ENCODE results near the gene GRIA1. TPM values are rescaled to one million over a fixed set of nuclear protein-coding genes. Genes with fewer than 3 reads are reported as not detected.

The GRIA1 gene
- total RNA-seq, 1 donor from 2014 or later: not detected

DNA sequence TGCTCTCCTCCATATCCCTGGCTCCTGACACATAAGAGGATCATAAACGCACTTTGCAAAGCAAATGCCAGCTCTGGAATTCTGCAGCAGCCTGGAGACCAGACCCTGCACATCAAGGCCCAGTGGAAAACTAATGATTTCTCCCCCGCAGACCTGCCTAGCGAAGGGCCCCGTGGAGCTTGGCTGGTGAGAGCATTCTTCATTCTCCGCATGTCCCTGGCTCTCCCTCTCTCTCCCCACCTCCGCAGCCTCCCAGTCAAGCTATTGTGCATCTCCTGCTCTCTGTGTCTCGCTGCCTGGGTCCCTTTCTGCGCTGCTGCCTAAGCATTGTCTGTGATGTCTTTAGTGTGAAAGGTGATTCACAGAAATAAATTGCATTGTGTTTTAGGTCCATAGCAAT lies 46.7 kb downstream of the GRIA1 start:
- intact Hi-C loops (cut with DNase I): no loop called here
- no peak for DNase-seq (ENCODE audit: missing footprints)
- ATAC-seq: no peak

DNA sequence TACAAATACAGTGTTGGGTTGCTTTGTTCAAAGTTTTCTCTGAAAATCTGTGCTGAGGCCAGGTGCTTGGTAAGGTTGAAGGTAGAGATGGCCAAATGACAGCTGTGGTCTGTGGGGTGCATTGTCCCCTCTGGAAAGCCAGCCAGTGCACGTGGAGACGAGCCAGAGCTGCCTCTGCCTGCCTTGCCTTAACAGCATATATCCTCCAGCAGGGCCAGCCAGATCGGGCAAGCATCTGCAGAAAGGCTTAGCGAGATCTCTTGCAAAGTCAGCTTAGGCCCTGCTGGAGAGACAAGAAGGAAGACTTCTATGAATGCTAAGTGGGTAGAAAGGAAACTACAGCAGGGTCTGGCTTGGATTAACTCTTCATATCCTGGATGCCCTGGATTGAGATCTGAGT lies 49.5 kb downstream of the GRIA1 start:
- intact Hi-C loops (cut with DNase I): no loop called here
- DNase-seq (ENCODE audit: missing footprints): no peak
- no peak for ATAC-seq

DNA sequence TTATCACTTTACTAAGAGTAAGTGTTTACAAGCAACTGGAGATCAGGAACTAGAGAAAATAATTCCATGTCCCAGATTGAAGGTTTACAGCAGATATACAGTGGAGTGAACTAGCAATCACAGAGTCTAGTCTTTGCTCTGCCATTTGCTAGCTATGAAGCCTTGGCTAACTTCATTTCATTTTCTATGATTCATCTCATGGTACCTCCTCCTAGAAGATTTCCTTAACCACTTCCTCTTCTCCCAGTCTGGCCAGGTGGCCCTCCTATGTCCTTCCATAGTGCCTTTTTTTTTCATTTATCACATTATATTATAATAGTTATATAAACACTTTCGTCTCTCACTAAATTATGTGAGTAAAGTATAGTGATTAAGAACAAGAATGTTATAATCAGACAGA lies 52.1 kb downstream of the GRIA1 start:
- DNase-seq (ENCODE audit: missing footprints) (no peak), ATAC-seq (no peak)
- intact Hi-C loops (cut with DNase I): no loop called here

DNA sequence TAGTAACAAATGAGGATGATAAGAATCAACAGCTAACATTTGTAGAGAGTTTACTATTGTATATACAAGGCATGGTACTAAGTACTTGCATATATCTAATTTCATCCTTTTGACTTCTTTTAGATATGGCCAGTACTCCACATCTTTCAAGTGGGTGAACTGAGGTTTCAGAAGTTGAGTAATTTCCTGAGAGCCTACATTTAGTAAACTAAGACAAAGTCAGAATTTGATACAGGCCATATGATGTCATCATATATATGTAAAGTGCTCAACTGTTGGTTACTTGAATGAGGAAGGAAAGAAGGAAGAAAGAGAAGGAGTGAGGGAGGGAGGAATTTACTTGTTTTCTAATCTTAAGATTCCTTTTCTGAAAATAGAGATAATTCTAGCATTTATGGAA lies 52.8 kb downstream of the GRIA1 start:
- ATAC-seq: no peak
- intact Hi-C loops (cut with DNase I): no loop called here
- DNase-seq (ENCODE audit: missing footprints): no peak

DNA sequence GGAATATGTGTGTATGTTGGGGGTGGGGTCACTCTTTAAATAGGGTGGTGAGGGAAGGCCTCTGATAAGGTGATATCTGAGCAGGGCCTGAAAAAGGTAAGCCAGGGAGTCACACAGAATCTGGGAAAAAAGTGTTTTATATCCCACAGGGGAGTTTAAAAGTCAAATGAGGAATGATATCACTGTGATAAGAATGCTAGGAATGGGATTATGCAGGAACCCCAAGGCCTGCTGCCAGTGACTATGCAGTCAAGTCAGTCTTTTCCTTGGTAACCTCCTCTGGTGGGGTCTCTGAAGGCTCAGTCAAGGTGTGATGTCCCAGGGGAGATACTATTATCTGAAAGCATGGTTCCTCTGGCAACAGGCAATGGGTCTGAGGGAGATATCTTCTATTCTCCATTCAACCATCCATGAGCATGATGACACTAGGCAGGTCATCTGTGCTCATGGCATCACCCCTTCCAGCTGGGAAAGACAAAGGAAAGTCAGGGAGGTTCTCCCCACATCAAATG lies 53.5 kb downstream of the GRIA1 start:
- DNase-seq (ENCODE audit: missing footprints): no peak
- intact Hi-C loops (cut with DNase I): no loop called here
- ATAC-seq: no peak

DNA sequence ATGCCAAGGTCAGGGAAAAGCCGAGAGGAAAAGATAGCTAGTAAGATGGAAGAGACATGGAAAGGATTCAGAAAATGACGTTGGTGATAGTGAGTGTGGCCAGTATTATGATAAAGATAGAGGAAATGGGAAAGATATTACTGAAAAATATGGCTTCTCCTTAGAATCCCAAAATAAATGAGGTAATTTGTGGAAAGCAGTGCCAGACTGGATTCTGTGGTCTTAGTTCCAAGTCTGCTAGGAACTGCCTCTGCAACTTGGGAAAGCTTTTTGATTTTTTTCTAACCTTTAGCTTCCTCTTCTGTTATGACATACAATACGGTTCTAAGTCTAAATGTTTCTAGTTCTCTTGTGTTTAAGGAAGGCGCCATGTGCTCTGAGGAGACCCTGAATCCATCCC lies 54.2 kb downstream of the GRIA1 start:
- no peak for DNase-seq (ENCODE audit: missing footprints)
- no peak for ATAC-seq
- intact Hi-C loops (cut with DNase I): no loop called here

DNA sequence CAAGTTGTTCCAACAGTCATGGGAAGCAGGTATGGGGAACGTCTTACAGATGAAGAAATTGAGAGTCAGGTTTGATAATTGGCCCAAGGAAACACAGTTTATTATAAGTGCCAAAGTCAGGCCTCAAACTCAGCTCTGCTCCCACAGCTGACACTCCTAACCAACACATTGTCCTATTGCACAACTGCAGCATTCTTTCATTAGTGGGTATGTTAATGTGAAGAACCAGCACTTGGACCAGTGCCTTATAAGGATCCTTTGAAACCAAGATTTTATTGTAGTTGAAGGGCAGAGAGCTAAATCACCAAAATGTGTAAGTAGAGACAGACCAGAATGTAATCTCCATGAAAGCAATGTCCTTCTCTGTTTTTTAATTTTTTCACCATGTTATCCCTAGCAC lies 56.1 kb downstream of the GRIA1 start:
- ATAC-seq: no peak
- DNase-seq (ENCODE audit: missing footprints): no peak
- intact Hi-C loops (cut with DNase I): no loop called here

DNA sequence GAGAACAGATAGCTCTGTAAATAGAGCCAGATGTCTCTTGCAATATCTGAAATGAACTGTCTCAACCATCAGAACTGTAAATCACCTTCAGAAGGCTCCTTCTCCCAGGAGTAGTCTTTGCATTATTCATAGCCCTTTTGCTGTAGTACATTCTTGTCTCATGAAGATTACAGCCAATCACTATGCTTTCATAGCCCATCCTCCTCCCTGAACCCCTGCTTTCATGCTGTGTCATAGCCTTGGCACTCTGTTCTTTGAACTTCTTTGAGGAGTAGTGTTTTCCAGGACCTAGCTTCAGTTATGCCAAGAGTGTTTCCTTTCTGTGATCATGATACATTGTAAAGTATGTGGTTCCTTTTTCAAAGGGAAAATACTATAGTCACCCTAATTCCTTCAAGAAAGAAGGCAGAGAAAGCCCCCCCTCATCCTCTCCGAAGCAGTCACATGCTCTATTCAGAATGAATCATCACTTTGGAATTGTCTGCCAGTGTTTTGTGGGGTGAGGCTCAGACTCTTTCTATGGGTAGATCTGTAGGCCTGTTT lies 61.1 kb downstream of the GRIA1 start:
- DNase-seq (ENCODE audit: missing footprints) (no peak), ATAC-seq (no peak)
- intact Hi-C loops (cut with DNase I): no loop called here

DNA sequence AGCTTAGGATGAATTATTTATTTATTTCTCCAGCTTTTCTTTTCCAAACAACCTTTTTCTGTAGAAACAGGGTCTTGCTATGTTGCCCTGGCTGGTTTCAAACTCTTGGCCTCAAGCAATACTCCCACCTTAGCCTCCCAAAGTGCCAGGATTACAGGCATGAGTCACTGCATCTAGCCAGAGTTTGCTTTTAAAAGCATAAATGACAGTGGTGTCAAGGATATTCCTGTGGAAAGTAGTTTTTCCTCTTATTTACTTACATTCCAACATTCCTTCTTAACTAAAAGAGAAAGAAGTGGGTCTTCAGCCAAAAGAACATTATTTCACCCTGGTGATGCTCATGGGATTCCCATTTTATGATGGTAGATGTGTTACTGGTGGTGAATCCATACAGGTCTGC lies 62.4 kb downstream of the GRIA1 start:
- DNase-seq (ENCODE audit: missing footprints) (no peak), ATAC-seq (no peak)
- intact Hi-C loops (cut with DNase I): no loop called here

DNA sequence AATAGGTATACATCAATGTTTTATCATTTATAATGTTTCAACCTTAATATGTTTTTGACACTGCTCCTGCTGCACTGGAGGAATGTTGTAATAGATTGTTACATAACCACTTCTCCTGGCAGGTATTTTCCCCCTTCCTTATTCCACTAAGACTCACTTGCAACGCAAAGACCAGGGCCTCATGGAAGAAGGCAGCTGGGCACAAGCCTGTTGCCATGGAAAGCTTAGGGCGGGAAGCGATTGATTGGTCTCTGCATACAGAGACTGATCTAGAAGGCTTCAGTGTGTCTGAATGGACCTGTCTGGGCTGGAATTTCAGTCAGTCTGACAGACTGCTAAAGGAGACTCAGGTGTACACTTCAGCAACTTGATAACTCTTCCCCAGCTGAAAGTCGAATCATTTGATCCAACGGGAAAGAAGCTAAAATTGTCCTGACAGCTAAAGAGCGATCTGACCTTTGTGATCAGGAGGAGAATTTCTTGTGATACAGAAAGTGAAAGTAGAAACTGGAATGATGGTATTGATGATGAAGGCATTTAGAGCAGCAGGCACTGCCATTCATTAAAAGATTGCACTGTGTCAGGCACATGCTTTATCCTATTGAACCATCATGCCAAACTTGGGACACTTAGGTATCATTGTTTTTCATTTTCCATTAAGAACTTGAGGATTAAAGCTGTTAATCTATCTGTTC lies 65.1 kb downstream of the GRIA1 start:
- no peak for DNase-seq (ENCODE audit: missing footprints)
- ATAC-seq: no peak
- intact Hi-C loops (cut with DNase I): no loop called here

DNA sequence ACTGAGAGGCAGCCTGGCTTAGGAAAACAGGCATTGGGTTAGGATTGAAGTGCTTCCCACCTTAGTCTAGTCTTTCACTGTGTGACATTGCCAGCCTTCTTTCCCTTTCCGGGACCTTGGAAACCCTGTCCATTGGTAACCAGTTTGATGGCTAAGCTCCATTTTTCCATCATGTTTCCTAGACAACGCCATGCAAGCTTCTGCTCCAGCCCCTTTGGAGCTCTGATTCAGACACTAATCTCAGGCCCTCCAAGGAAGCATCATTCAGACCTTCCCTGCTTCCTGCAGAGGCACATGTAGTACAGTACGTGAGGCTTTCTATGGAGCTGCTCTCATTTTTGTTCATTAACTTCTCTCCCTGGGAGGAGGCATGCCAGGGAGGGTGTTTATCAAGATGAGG lies 68.5 kb downstream of the GRIA1 start:
- ATAC-seq (no peak), DNase-seq (ENCODE audit: missing footprints) (no peak)
- intact Hi-C loops (cut with DNase I): no loop called here

DNA sequence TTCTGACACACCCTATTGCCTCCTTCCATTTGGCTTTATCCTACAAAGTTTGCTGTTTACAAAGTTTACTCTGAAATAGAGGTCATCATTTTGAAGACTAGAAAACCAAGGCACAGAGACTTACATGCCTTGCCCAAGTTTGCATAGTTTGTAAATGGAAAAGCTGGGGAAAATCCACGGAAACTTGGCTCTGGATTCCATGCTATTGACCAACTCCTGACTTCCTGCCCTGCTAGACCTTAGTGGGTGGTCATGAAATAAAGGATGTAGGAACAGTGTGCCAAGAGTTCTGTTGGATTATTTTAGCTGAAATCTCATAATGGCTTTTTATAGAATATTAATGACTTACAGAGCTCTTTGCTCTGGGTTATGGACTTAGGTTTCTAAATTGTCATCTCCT lies 69.5 kb downstream of the GRIA1 start:
- intact Hi-C loops (cut with DNase I): no loop called here
- DNase-seq (ENCODE audit: missing footprints) (no peak), ATAC-seq (no peak)

DNA sequence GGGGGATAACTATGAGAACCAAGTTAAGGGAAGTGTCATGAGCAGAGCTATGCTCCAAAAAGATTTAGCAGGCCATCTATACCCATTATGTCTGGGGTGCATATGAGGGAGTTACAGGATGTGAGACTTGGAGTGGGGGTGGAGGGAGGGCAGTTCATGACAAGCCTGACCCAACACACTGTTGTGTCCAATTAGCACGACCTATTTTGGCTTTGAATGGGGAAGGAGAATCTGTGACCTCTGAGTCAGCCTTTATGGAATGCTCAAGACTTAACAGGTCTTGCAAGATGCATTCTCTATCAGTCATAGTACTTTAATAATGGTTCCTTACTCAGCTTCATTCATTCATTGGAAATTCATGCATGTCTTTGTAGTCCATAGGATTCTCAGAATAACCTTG lies 71.7 kb downstream of the GRIA1 start:
- ATAC-seq (no peak), DNase-seq (ENCODE audit: missing footprints) (no peak)
- intact Hi-C loops (cut with DNase I): no loop called here

DNA sequence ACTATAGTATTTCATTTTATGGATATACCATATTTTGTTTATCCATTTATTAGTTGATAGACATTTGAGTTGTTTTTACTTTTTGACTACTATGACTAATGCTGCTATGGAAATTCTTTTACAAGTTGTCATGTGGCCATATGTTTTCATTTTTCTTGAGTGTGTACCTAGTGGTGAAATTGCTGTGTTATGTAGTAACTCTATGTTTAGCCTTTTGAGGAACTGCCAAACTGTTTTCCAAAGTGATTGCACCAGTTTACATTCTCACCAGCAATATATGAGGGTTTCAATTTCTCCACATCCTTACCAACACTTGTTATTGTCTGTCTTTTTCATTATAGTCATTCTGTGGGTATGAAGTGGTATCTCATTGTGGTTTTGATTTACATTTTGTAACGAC lies 75.4 kb downstream of the GRIA1 start:
- DNase-seq (ENCODE audit: missing footprints): no peak
- intact Hi-C loops (cut with DNase I): no loop called here
- no peak for ATAC-seq

DNA sequence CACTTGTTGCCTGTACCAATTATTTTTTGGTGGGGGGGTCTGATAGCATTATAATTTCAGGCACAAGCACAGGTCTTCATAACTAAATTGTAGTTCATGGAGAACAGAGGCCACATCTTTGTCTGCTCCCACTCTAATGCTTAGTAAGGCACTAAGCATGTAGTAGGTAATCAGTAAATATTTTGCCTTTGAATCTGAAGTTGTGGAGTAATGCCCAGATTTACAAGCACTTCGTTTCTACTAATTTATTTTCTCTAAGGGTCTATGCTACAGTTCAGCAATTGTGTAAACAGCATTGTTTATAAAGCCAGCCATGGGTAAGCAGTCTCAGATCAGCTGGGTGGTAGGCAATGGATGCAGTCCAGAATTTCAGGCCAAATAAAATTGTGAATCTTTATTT lies 78.6 kb downstream of the GRIA1 start:
- intact Hi-C loops (cut with DNase I): no loop called here
- no peak for ATAC-seq
- DNase-seq (ENCODE audit: missing footprints): no peak

DNA sequence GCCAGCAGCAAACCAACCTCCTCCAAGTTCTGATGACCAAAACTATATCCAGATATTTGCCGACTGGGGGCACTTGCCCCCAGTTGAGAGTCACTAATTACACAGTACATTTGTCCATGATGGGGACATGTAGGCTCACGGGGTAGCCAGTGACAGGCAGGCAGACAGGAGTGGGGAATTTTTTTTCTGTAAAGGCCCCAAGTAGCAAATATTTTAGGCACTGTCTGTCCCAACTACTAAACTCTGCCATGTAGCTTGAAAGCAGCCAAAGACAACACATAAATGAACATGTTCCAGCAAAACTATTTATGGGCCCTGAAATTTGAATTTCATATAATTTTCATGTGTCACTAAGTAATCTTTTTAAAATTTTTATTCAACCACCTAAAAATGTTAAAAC lies 80.7 kb downstream of the GRIA1 start:
- ATAC-seq (no peak), DNase-seq (ENCODE audit: missing footprints) (no peak)
- intact Hi-C loops (cut with DNase I): no loop called here

DNA sequence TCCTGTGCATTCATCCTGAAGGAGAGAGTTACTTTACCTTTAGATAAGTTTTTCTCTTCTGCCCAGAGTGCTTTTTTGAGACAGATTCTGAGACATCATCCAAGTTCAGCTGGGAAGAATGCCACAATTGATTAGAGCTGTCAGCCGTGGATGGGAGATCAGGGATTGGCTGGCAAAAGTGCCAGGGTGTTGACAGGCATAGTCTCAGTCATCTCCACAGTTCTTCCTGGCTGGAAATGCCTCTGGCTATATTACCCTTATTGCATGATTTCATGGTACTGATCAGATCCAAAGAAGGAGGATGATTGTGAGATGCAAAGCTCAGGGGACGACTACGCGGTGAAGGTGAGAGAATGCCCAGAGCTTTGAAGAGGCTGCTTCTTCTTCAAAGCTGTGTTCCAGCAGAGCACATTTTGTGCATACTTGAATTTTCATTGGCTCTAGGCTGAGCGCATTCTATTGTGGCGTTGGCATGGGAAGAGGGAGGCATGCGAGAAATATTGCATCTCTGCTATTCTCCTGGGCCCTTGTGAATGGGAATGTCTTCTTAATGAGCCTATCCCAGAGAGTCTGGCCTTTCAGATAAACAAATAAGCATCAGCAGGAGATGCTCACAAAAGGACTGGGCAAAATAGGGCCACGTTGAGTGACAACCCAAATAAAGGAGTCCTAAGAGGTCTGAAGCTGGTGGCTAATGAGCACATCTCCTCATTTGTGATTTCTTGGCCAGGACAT lies 82.1 kb downstream of the GRIA1 start:
- no peak for DNase-seq (ENCODE audit: missing footprints)
- intact Hi-C loops (cut with DNase I): no loop called here

DNA sequence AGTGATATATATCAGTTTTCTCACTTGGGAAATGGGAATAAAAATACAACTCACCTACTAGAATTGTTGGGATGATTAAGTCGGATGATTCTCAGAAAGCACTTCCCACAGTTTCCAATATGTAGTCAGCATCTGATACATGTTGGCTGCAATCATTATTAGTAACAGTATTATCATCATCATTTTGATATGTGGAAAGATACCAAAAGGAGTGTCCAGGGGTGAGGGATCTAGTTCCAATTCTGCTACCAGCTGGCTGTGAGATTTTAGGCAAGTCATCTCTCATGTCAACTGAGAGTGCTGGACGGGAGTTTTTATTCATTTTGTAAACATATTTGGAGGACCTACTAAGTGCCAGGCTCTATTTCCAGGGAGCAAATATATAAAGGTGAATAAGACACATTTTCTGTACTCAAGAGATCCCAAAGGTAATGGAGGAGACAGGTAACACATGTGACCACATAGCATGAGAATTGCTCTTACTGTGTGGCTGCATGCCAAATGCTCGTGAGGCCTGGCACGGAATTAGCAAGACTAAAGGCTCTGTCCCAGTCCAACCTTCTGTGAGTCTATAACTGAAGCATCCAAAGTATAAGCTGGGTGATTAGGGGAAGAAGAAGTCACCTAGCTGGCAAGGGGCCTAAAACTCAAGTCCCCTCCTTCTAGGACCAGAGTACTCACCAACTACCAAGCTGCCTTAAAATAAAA lies 83.0 kb downstream of the GRIA1 start:
- ATAC-seq (no peak), DNase-seq (ENCODE audit: missing footprints) (no peak)
- intact Hi-C loops (cut with DNase I): no loop called here

More for the DNA sequence above, 82.1 kb downstream of the GRIA1 start:
- no peak for ATAC-seq

DNA sequence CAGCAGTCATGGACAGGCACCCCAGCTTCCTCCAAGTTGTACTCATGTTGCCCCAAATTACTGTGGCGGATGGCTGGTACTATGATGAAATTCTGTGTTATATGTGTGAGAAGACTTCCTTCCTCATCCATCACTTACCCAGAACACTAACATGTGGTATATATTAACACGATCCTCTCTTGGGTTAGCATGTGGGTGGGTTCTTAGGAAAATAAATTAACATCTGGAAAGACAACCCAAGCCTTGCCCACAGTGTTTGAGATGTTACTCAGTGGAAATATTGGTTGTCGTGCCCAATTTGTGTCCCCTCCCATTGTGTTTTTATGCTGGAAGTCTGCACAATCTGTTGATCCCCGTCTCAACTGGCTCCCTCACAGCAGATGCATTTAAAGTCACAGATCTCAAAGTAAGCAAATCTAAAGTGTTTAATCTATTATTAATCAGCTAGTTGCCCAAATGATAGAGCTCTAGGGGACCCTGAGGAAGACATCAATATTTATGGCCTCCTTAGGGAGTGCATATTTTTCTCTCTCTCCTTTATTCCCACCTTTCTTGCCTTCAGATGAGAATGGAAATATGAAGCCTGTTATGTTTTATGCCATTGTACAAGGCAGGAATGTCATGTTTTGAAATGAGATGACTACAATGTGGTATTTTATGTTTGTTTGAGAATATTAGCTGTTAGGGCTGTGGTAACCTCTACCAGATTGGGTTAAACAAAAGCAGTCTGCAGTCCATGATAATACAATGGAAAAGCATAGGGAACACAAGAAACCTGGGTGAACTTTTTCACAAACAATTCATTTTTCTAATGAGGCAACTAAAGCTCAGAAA lies 93.9 kb downstream of the GRIA1 start:
- intact Hi-C loops (cut with DNase I): no loop called here
- no peak for DNase-seq (ENCODE audit: missing footprints)
- no peak for ATAC-seq
